NCI-H2196 (cell line): Measurements from ENCODE around the gene CLTCL1.

Source experiments
- DNase-seq: peaks from one replicate; lab custom pipeline; 2025; ENCODE audit not compliant: unreplicated experiment; lab: John Stamatoyannopoulos, UW

The CLTCL1 gene

DNA sequence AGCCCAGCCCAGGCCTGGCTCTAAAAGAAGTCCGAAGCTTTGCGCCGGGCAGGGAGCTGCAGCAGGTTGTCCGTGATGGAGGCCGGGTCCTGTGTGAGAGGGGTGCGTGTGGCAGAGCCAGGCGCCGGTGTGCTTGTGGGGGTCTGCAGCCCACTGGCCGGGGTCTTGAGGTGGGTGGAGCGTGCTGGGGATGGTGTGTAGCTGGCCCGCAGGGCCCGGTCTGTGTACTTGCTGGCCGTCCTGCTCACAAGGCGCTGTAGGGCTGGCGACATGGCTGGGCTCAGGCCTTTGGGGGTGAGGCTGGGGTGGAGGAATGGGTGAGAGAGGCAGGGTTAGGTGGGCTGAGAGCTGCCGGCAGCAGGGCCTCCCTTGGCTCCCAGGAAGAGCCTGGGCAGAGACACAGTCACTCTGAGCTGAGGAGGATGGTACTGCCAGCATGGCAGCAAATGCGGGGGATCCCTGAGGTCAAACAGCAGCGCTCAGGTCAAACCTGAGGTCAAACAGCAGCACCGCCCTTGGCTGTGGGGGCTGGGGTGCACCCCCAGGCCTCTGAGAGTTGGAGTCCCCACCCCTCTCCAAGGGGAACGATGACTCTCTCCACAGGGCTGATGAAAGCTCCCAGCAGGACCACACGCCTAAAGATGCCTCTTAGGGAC, 157.2 kb downstream of the CLTCL1 start:
- no peak for DNase-seq

DNA sequence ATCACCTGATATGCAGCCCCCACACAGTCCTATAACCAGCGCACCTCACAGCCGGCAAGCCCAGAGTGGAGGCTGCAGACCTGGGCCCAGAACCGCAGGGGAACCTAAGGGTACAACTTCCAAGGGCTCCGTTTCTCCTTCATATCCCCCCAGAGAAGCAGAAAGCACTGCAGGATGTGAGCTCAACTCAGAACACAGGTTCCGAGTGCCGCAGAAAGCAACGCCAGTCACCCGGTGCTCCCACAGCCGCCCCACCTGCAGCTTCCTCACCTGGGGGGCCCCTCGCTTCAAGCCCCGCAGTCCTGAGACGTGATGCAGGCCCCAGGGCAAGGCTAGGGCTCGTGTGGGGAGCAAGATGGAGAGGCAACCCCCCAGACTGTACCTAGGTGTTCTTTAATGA, 158.0 kb downstream of the CLTCL1 start:
- no peak for DNase-seq

DNA sequence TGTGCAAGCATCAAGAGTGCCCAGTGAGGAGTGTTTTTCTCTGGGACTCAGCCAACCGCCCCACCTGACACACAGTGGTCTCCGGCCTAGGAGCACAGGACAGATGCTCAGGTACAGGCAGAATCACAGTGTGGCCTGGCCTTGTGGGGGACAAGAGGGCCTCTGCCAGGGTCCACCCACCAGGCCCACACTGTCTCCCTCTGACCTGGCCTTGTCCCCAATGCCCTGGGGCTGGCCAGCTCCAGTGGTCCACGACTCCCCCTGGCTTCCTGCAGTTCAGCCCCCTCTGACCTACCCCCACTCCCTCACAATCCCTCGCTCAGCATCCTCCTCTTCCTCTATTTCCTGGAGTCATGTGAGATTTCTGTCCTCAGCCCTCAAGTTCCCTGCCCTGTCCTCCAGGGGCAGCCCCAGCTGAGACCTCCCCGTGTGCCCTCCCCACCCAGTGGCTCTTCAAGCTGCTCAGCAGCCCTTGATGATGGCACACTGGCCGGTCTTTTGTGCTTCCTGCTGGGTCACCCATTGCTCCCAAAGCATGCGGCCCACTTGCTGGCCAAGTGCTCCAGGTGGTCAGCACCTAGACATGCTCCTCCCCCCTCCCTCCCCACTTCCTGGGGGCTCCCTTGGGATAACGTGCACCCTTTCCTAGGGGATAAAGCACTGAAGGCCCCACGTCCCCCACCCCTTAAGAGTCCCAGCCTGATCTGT, 158.7 kb downstream of the CLTCL1 start:
- DNase-seq: no peak

DNA sequence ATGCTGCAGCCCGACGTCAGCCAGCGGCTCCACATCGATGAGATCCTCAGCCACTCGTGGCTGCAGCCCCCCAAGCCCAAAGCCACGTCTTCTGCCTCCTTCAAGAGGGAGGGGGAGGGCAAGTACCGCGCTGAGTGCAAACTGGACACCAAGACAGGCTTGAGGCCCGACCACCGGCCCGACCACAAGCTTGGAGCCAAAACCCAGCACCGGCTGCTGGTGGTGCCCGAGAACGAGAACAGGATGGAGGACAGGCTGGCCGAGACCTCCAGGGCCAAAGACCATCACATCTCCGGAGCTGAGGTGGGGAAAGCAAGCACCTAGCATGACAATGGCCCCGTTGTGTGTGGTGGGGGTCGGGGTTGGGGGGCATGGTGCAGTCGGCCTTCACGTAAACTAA, 159.4 kb downstream of the CLTCL1 start:
- DNase-seq: no peak

- DNase-seq: no peak
Observed at GRCh38 chr22:19131685-19132015, 159.9 kb downstream of the CLTCL1 start.

GRCh38 chr22:19130959-19131684, 160.4 kb downstream of the CLTCL1 start, which contains the start of gene TSSK2:
Gene TSSK2 (plus strand): TSS chr22:19131308. CDS start chr22:19131400, 92 bp downstream.
- DNase-seq: no peak

GRCh38 chr22:19129871-19130270, 161.6 kb downstream of the CLTCL1 start:
- DNase-seq: no peak
